Mesothelial cell of epicardium (in vitro differentiated cells): Measurements from ENCODE around the gene ZNF189. TPM values are rescaled to one million over a fixed set of nuclear protein-coding genes. Genes with fewer than 3 reads are reported as not detected.

Source experiments
- DNase-seq, 2 experiments: peaks; one replicate each; pipeline ENCODE4 v3.0.0; 2021; ENCODE audit warnings: low spot score in 2 of 2; ENCODE audit not compliant: unreplicated experiment in 2 of 2
- H3K27ac Mint-ChIP-seq: 2 replicates; pipeline ENCODE4 v1.8.0; 2021; ENCODE audit warnings: mixed read lengths
- H3K27me3 Mint-ChIP-seq: 2 replicates; pipeline ENCODE4 v1.8.0; 2021; ENCODE audit warnings: low read depth, mixed read lengths
- H3K36me3 Mint-ChIP-seq: 2 replicates; pipeline ENCODE4 v1.8.0; 2021; ENCODE audit warnings: mixed read lengths
- H3K4me1 Mint-ChIP-seq: 2 replicates; pipeline ENCODE4 v1.8.0; 2021; ENCODE audit warnings: mixed read lengths
- H3K4me3 Mint-ChIP-seq: 2 replicates; pipeline ENCODE4 v1.8.0; 2021; ENCODE audit warnings: mild to moderate bottlenecking, moderate library complexity, mixed read lengths
- H3K9me3 Mint-ChIP-seq: 2 replicates; pipeline ENCODE4 v1.8.0; 2021; ENCODE audit warnings: mixed read lengths
- CTCF ChIP-seq: fragments of 200-600 bp; sonication (generic); IDR thresholded peaks from one replicate; pipeline ENCODE4 v1.5.0; 2021; ENCODE audit warnings: antibody characterized with exemption; ENCODE audit not compliant: unreplicated experiment
- total RNA-seq: library from RNA; stranded (reverse); gene quantifications from 3 replicates; pipeline ENCODE4 v1.2.1, GENCODE V29; 2021

The ZNF189 gene
- total RNA-seq, 1 donor from 2014 or later = 32.1 TPM

- no peaks in the 10 kb centered on the region for H3K9me3 Mint-ChIP-seq
- no peaks in the 10 kb centered on the region for H3K36me3 Mint-ChIP-seq
- no peak for TF ChIP-seq CTCF
- no peak overlapping the region for H3K4me3 Mint-ChIP-seq
- peaks cover 2% of the 10 kb centered on the region for H3K4me1 Mint-ChIP-seq
- H3K27me3 Mint-ChIP-seq = peaks cover 27% of the 10 kb centered on the region
- DNase-seq = no peak
- H3K27ac Mint-ChIP-seq = no peak overlapping the region
These were observed 42.1 kb downstream of the ZNF189 start for GRCh38 chr9:101440714-101441230.

GRCh38 chr9:101442318-101442717 is 43.7 kb downstream of the ZNF189 start:
- Mint-ChIP-seq H3K9me3 (no peaks in the 10 kb centered on the region), H3K27me3 (peaks cover 28% of the 10 kb centered on the region), H3K4me3 (no peak overlapping the region), H3K27ac (no peak overlapping the region), H3K36me3 (no peaks in the 10 kb centered on the region), H3K4me1 (peaks cover 2% of the 10 kb centered on the region)
- no peak for DNase-seq
- TF ChIP-seq CTCF = no peak

- no peaks in the 10 kb centered on the region for H3K36me3 Mint-ChIP-seq
- TF ChIP-seq CTCF = no peak
- H3K27me3 Mint-ChIP-seq = peaks cover 25% of the 10 kb centered on the region
These were observed 44.1 kb downstream of the ZNF189 start for GRCh38 chr9:101442736-101443135.

GRCh38 chr9:101443364-101443771 is 44.7 kb downstream of the ZNF189 start:
- no peak for DNase-seq
- Mint-ChIP-seq H3K36me3 (no peaks in the 10 kb centered on the region), H3K27ac (no peak overlapping the region), H3K4me1 (no peaks in the 10 kb centered on the region), H3K27me3 (peaks cover 25% of the 10 kb centered on the region), H3K9me3 (no peaks in the 10 kb centered on the region), H3K4me3 (no peak overlapping the region)
- no peak for TF ChIP-seq CTCF

More at GRCh38 chr9:101442736-101443135, 44.1 kb downstream of the ZNF189 start:
- DNase-seq = no peak
- Mint-ChIP-seq H3K9me3 (no peaks in the 10 kb centered on the region), H3K4me3 (no peak overlapping the region), H3K4me1 (peaks cover 2% of the 10 kb centered on the region), H3K27ac (no peak overlapping the region)

GRCh38 chr9:101445353-101446029 is 46.8 kb downstream of the ZNF189 start:
- Mint-ChIP-seq H3K4me1 (peaks cover 1% of the 10 kb centered on the region), H3K4me3 (no peak overlapping the region), H3K36me3 (no peaks in the 10 kb centered on the region), H3K27me3 (peaks cover 27% of the 10 kb centered on the region), H3K27ac (no peak overlapping the region), H3K9me3 (no peaks in the 10 kb centered on the region)
- no peak for DNase-seq
- no peak for TF ChIP-seq CTCF
